Measurements from ENCODE around the gene RAP1GAP. TPM values are rescaled to one million over a fixed set of nuclear protein-coding genes. Genes with fewer than 3 reads are reported as not detected.
"Not testable (repeated sequence)": the region's sequence is repeated elsewhere in the genome, so short reads cannot be mapped to it uniquely, and the experiment has no call there.

The RAP1GAP gene
- total RNA-seq, 2 experiments from 2014 or later = 0.66 to 1.3 TPM

DNA sequence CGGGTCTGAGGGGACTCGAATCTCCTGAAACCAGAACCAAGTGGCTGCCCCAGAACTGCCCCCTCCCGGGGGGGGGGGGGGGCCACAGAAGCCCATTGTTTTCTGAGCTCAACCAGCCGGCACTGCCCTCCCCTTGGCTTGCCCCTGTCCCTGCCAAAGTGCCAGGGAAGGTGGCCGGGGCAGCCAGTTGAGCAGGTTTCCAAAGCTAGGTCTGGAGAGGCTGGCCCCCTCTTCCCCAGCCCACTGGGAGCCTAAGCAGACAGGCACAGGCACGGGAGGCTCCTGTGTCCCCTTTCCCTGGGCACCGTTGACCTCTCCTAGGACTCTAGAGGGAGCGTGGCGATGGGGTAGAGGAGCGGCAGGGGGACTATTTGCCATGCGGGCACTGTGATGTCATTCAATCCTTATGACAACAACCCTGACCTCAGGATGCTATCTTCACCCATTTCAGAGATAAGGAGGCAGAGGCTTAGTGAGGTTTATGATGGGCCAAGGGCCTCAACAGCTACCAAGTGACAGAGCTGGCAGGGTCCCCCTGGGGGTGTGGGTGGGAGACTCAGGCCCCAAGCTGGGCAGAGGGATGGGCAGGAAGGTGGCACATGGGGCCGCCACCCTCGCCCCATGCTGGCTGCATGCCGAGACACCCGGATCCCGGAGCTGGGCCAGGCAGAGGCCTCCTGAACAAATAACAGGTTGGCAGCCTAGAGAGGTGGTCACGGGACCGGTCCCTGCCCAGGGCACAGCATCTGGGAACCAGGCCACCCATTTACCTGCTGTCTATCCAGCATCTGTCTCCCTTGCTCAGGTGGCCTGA, 35.0 kb downstream of the RAP1GAP start:
- Mint-ChIP-seq H3K4me1 (peaks cover 9% of the 10 kb centered on the region), H3K27me3 (peaks cover 17% of the 10 kb centered on the region), H3K4me3 (no peak overlapping the region), H3K9me3 (no peaks in the 10 kb centered on the region), H3K27ac (no peak overlapping the region), H3K36me3 (no peaks in the 10 kb centered on the region)
- DNase-seq = no peak

DNA sequence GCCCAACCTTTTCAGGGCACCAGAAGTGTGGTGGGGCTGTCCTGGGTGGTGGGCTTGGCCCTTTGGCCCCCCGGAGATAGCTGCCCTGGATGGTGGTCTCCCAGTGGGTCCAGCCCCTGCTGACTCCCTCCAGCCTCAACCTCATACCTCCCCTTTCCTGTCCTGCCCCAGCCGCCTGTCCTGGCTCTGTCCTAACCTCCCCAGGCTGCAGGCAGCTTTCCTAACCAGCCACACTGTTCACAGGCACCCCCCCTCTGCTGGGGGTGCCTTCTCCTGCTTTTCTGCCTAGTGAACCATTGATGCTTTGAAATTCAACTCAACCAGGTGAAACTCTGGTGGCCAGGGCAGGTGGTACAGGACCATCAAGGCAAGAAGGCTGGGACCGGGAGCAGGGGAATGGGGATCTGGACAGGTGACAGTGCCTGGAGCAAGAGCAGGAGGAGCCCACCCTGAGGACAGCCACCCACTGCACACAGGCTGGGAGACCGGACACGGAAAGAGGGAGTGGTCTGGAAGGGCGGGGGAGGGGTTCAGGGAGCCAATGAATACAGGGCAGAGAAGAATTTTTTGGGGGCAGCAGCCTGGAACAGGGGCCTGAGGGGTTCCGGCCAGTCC, 35.9 kb downstream of the RAP1GAP start:
- Mint-ChIP-seq H3K4me3 (no peak overlapping the region), H3K27ac (no peak overlapping the region), H3K9me3 (no peaks in the 10 kb centered on the region), H3K4me1 (peaks cover 2% of the 10 kb centered on the region), H3K27me3 (peaks cover 17% of the 10 kb centered on the region), H3K36me3 (no peaks in the 10 kb centered on the region)
- DNase-seq = no peak

DNA sequence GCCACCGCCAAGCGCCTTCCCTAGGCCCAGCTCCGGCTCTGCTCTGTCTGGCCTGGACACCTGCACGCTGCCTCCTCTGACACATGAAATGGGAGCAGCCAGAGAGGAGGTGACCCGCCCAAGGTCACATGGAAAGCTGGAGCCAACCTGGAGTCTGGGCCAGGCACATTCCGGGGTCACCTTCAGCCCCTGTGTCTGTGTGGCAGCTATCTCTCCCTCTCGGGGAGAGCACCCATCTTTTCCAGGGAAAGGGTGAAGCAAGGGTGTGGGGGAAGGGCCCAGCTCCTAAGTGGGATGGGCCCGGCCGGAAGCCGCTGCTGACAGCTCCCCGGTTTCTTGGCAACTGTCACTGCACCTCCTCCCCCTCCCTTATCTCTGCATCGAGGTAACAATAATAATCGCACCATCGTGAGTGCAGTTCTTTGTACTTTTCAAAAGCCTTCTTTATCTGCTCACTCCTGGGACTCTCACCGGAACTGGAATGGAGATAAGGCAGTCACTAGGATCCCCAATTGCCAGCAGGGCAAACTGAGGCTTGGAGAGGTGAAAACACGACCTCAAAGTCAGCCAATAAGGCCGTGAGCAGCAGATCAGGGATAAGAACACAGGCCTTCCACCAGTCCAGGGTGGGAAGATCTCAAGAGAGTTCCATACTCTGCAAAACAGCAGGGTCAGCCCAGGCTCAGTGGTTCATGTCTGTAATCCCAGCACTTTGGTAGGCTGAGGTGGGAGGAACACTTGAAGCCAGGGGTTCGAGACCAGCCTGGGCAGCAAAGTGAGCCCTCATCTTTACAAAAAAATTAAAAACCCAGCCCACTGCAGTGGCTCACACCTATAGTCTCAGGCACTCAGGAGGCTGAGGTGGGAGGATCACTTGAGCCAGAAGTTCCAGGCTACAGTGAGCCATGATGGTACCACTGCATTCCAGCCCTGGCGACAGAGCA, 36.9 kb downstream of the RAP1GAP start:
- Mint-ChIP-seq H3K27ac (no peak overlapping the region), H3K27me3 (peaks cover 17% of the 10 kb centered on the region), H3K4me3 (no peak overlapping the region), H3K36me3 (no peaks in the 10 kb centered on the region), H3K4me1 (no peaks in the 10 kb centered on the region), H3K9me3 (no peaks in the 10 kb centered on the region)
- no peak for DNase-seq

DNA sequence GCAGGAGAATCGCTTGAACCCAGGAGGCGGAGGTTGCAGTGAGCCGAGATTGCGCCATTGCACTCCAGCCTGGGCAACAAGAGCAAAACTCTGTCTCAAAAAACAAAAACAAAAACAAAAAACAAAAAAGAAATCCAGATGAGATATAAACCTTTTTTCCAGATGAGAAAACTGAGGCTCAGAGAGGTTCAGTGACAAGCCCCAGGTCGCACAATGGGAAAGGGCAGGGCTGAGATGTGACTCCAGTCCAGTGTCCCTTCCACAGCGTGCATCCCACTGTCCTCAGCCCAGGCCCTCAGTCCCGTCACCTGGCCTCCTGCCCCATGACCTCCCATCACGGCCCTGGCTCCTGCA, 37.6 kb downstream of the RAP1GAP start:
- not testable (repeated sequence) for H3K4me1 Mint-ChIP-seq, H3K9me3 Mint-ChIP-seq, H3K27ac Mint-ChIP-seq, DNase-seq, H3K4me3 Mint-ChIP-seq, H3K36me3 Mint-ChIP-seq
- peaks cover 17% of the 10 kb centered on the region for H3K27me3 Mint-ChIP-seq

DNA sequence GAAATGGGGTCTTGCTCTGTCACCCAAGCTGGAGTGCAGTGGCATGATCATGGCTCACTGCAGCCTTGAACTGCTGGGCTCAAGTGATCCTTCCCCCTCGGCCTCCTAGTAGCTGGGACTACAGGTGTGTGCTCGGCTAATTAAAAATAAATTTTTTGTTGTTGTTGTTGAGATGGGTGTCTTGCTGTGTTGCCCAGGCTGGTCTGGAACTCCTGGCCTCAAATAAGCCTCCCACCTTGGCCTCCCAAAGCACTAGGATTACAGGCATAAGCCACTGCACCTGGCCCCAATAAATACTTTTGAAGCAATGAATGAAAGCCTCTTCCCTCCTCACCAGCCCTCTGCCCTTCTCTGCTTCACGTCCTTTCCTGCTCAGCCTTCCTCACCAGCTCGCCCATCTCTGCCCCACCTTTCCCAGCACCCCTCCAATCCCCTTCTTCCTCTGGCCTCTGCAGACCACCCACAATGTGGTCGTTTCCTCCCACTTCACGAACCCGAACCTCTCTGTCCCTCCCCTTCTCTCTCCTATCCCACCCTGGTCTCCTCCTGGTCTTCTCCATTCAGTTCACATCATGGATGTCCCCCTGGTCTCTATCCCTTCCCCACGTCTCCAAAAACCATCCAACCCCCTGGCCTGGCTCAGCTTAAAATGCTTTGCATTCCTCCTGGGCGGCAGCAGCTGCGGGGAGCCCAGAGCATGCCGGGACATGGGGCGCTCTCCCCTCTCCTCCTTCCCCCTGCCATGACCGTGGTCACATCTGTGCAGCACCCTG, 38.4 kb downstream of the RAP1GAP start:
- DNase-seq = no peak
- Mint-ChIP-seq H3K4me3 (no peak overlapping the region), H3K36me3 (no peaks in the 10 kb centered on the region), H3K4me1 (no peaks in the 10 kb centered on the region), H3K27ac (no peak overlapping the region), H3K27me3 (peaks cover 17% of the 10 kb centered on the region), H3K9me3 (no peaks in the 10 kb centered on the region)

DNA sequence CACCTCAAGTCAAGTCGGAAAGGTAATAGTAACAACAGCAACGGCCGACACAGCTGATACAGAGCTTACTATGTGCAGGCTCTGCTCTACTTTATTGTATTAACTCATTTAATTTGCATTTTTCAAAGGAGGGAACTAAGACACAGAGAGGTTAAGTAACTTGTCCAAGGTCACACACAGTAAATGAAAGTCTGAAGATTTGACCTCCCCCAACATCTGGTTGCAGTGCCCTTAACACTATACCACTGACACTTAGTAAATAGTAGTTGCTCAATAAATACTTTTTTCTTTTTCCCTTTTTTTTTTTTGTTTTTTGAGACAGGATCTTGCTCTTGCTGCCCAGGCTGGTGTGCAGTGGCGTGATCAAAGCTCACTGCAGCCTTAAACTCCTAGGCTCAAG, 39.2 kb downstream of the RAP1GAP start:
- no peaks in the 10 kb centered on the region for H3K4me1 Mint-ChIP-seq
- DNase-seq = no peak
- H3K4me3 Mint-ChIP-seq = no peak overlapping the region
- H3K9me3 Mint-ChIP-seq = no peaks in the 10 kb centered on the region
- H3K27ac Mint-ChIP-seq = no peak overlapping the region
- no peaks in the 10 kb centered on the region for H3K36me3 Mint-ChIP-seq
- H3K27me3 Mint-ChIP-seq = peaks cover 17% of the 10 kb centered on the region

DNA sequence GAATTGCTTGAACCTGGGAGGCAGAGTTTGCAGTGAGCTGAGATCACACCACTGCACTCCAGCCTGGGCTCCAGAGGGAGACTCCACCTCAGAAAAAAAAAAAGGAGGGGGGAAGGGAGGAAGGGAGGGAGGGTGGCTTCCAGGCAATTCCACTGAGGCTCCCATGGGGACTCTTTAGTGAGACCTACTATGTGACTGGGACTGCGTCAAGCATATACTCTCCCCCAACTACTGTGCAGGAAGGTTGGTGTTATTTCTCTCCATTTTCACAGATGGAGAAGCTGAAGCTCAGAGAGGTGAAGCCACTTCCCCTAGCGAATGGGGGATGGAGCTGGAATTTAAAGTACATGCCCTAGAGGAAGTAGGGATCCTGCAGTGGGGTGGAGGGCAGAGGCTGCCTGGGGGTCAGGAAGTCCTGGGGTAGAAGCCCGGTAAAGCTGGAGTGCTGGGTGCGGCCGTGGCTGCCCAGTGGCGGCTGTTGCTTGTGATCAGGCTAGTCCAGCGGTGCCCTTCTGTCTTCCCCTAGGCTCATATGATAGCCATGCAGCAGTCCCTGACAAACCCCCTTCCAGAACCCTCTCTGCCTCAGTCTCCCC, 40.3 kb downstream of the RAP1GAP start:
- Mint-ChIP-seq H3K27me3 (peaks cover 20% of the 10 kb centered on the region), H3K9me3 (no peaks in the 10 kb centered on the region), H3K4me3 (no peak overlapping the region), H3K36me3 (no peaks in the 10 kb centered on the region), H3K4me1 (no peaks in the 10 kb centered on the region), H3K27ac (no peak overlapping the region)
- no peak for DNase-seq

DNA sequence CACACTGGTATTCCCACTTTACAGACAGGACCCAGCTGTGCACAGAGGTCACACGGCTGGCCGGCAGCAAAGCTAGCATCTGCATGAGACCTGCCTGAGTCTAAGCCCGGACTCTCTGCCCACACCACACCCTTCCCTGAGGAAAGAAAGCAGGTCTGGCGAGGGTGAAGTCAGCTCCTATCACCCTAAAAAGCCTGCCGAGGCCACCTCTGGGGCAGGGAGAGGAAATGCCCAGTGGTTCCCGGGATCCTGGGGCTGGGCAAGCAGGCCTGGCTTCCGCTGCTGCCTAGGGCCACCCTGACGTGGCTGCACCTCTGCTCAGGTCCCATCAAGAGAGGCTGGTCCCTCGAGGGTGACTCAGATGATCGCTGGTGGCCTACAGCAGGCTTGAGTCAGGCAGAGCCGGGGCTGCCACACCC, 42.2 kb downstream of the RAP1GAP start:
- peaks cover 33% of the 10 kb centered on the region for H3K27me3 Mint-ChIP-seq
- peaks cover 1% of the 10 kb centered on the region for H3K4me1 Mint-ChIP-seq
- DNase-seq = no peak
- no peak overlapping the region for H3K27ac Mint-ChIP-seq
- H3K9me3 Mint-ChIP-seq = no peaks in the 10 kb centered on the region
- no peaks in the 10 kb centered on the region for H3K36me3 Mint-ChIP-seq
- no peak overlapping the region for H3K4me3 Mint-ChIP-seq

DNA sequence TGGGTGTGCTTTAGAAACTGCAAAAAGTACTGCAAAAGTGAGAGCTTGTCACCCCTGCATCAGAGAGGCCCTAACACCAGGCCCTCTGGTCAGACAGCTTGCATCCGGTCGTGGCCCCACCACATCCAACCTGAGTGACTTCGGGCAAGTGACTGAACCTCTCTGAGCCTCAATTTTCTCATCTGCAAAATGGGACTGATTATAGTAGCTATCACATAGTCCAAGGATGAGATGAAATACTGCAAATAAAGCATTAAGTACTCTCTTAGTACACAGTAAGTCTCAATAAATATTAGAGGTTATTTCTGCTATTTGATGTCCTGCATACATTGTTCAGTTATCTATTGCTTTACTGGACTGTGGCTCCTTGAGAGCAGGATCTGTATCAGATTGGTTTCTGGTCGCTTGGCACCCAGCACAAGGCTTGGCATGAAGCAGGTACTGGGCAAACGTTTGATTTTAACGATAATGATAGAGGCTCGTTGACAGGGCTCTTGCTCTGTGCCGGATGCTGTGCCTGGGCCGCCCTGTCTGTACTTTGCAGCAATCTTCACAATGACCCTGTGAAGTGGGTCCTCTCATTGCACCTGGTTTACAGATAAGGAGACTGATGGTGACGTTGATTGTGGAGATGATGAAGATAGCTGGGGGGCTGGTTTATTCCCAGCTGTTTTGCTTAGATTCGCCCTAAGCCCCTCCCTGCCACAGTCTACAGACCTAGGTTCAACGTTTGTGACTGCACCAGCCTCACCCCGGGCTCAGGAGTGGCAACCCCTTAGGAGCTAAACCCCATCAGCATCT, 43.6 kb downstream of the RAP1GAP start:
- peaks cover 39% of the 10 kb centered on the region for H3K27me3 Mint-ChIP-seq
- no peaks in the 10 kb centered on the region for H3K9me3 Mint-ChIP-seq
- no peak overlapping the region for H3K27ac Mint-ChIP-seq
- DNase-seq = no peak
- H3K36me3 Mint-ChIP-seq = no peaks in the 10 kb centered on the region
- no peak overlapping the region for H3K4me3 Mint-ChIP-seq
- peaks cover 1% of the 10 kb centered on the region for H3K4me1 Mint-ChIP-seq

DNA sequence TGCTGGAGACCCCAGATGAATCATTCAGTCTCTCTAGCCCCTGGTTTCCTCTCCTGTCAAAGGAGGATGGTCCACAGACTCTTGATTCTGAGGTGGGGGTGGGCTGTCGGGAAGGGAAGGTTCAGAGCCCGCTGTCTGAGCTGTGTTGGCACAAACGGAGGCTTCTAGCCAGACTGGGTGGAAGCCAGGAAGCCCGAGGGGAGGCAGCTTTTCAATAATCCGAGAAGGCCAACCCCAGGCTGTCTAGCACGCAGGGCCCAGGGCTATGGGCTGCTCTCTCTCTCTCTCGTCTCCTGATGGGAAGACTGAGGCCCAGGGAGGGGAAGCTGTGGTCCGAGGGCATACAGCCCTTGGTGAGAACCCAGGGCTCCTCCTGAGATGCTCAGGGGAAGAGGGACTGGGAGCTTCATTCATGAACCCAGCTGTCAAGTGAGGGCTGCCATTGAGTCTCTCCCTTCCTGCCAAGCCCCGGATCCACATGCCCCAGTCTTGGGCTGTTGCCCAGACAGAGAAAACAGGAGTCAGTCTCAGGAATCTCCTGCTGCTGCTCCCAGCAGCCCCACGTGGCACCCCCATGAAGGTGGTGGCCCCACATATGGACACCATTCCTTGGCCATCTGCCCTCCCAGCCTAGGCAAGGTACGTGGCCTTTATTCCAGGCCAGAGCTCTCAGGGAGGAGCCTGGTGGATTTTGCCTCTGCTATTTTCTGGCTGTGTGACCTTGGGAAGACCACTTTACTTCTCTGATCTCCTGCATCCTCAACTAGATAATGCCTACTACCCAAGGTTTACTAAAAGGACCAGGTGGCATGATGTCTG, 44.4 kb downstream of the RAP1GAP start:
- H3K36me3 Mint-ChIP-seq = no peaks in the 10 kb centered on the region
- no peak overlapping the region for H3K4me3 Mint-ChIP-seq
- peaks cover 1% of the 10 kb centered on the region for H3K4me1 Mint-ChIP-seq
- H3K27ac Mint-ChIP-seq = no peak overlapping the region
- H3K27me3 Mint-ChIP-seq = peaks cover 37% of the 10 kb centered on the region
- no peaks in the 10 kb centered on the region for H3K9me3 Mint-ChIP-seq
- DNase-seq = no peak

DNA sequence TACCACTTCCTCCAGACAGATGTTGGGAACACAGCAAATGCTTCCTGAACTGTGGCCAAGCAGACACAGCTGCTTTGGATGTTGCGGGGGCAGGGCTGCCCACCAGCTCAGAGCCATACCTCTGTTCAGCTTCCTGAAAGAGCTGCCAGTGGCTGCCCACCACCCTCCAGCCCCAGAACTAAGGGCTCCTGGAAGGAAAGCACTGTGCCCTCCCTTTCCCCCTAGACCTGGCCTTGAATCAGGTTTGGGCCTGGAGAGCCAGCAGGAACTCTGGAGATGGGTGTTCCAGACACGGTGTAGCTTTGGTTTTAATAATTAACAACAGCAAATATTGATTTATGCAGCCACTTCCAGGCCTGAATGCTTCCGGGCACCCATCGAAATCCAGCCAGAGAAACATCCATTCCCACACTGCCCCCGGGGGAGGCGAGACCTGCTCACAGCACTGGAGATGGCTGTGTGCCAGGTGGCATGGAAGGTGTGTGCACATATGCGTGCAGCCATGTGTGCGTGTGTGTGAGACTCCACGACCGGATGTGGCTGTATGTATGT, 45.7 kb downstream of the RAP1GAP start:
- Mint-ChIP-seq H3K9me3 (no peaks in the 10 kb centered on the region), H3K27ac (no peak overlapping the region), H3K27me3 (peaks cover 40% of the 10 kb centered on the region), H3K4me3 (no peak overlapping the region), H3K36me3 (no peaks in the 10 kb centered on the region), H3K4me1 (peaks cover 1% of the 10 kb centered on the region)
- no peak for DNase-seq

DNA sequence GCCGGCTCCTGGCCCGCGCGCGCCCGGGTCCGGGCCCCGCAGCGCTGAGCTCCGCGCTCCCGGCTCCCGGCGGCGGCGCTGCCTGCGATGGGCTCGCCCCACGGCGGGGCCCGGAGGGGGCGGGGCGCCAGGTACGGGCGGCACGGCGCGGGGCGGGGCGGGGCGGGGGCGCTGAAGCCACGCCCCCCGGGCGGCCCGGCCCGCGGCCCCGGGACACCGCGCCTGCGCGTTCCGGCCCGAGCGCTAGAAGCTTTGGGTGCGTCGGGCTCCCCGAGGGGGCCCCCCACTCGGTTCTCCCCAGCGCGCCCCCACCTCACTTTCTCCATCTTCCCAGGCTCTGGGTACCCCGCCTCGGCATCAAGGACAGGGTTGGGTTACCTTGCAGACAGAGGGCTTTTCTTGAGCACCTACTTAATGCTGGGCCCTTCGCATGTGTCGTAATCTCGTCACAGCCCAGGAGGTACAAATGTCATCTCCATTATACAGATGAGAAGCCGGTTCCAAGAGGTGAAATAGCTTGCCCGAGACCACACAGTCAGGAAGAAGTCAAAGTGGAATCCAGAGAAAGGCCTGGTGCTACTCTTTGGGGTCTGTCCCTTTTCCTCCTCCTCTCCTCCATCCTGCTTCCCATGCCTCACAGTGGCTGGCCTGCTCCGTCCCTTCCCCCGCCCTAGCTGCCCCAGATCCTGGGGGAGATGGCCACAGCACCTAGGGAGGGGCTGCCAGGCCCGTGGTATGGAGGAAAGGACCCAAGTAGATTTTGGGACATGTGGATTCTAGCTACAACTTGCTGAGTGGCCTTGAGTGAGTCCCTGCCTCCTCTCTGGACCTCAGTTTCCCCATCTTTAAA, 46.5 kb downstream of the RAP1GAP start:
- H3K4me3 Mint-ChIP-seq = peak overlapping the region; percentile 61
- no peaks in the 10 kb centered on the region for H3K36me3 Mint-ChIP-seq
- peaks cover 1% of the 10 kb centered on the region for H3K4me1 Mint-ChIP-seq
- no peak overlapping the region for H3K27ac Mint-ChIP-seq
- no peaks in the 10 kb centered on the region for H3K9me3 Mint-ChIP-seq
- peak; percentile 66 for DNase-seq
- peaks cover 43% of the 10 kb centered on the region for H3K27me3 Mint-ChIP-seq
